GM19239 (cell line): ENCODE measurements around the gene PRF1.
"Not testable (repeated sequence)": the region's sequence is repeated elsewhere in the genome, so short reads cannot be mapped to it uniquely, and the experiment has no call there.

Experiments
- DNase-seq: peaks from one replicate; pipeline ENCODE4 v3.0.0; 2011; ENCODE audit warnings: low spot score; ENCODE audit not compliant: insufficient read length
- FAIRE-seq: peaks from 2 replicates; lab custom pipeline; 2011; peaks lifted over from hg19 to GRCh38; lab: Jason Lieb, UNC

PRF1 gene

GRCh38 chr10:70583669-70584037 is 18.9 kb downstream of the PRF1 start:
- no peak for DNase-seq
- no peak for FAIRE-seq

GRCh38 chr10:70582793-70583668 is 19.5 kb downstream of the PRF1 start:
- DNase-seq (no peak), FAIRE-seq (no peak)

- not testable (repeated sequence) for DNase-seq
- peak; percentile 26 for FAIRE-seq
Observed at GRCh38 chr10:70581176-70581575, 21.4 kb downstream of the PRF1 start.

- DNase-seq, result no peak
- peak; percentile 95 for FAIRE-seq
Observed at GRCh38 chr10:70579234-70580002, 23.1 kb downstream of the PRF1 start.

GRCh38 chr10:70578371-70578947 is 24.1 kb downstream of the PRF1 start:
- no peak for DNase-seq
- peak; percentile 100 for FAIRE-seq

- DNase-seq, result no peak
- no peak for FAIRE-seq
Observed at GRCh38 chr10:70576803-70577517, 25.6 kb downstream of the PRF1 start.

GRCh38 chr10:70575874-70576802 is 26.4 kb downstream of the PRF1 start:
- FAIRE-seq (peak; percentile 92), DNase-seq (peak; percentile 63)

- DNase-seq, result no peak
- no peak for FAIRE-seq
Observed at GRCh38 chr10:70575486-70575873, 27.1 kb downstream of the PRF1 start.

GRCh38 chr10:70573599-70574506 is 28.7 kb downstream of the PRF1 start:
- no peak for FAIRE-seq
- no peak for DNase-seq

GRCh38 chr10:70571636-70572439 is 30.7 kb downstream of the PRF1 start:
- DNase-seq (no peak), FAIRE-seq (no peak)

GRCh38 chr10:70571236-70571635 is 31.3 kb downstream of the PRF1 start:
- FAIRE-seq, result no peak
- DNase-seq, result no peak

GRCh38 chr10:70568781-70569495 is 33.6 kb downstream of the PRF1 start:
- FAIRE-seq (no peak), DNase-seq (no peak)

- DNase-seq, result no peak
- no peak for FAIRE-seq
Observed at GRCh38 chr10:70568113-70568512, 34.4 kb downstream of the PRF1 start.

- no peak for FAIRE-seq
- no peak for DNase-seq
Observed at GRCh38 chr10:70567603-70568002, 34.9 kb downstream of the PRF1 start.

- FAIRE-seq, result no peak
Observed at GRCh38 chr10:70566515-70567290, 35.8 kb downstream of the PRF1 start.

More at GRCh38 chr10:70566515-70567290, 35.8 kb downstream of the PRF1 start:
- DNase-seq, result no peak
